Heart left ventricle (tissue), 13 donors: ENCODE data around the gene DRC3.

ENCODE experiments used
- CTCF ChIP-seq, 12 donors: fragments of 200-600 bp; sonication (generic) in 4 of 12; IDR thresholded peaks; one replicate each; pipeline versions ENCODE4 v1.5.0 to v1.8.0; 2018 to 2022; ENCODE audit warnings: antibody characterized with exemption in 12 of 12, mild to moderate bottlenecking in 5 of 12
- POLR2A ChIP-seq, 2 donors: fragments of 450-650 bp; IDR thresholded peaks; one replicate each; pipeline ENCODE4 v1.6.1; 2017; ENCODE audit warnings: antibody characterized with exemption in 2 of 2, mild to moderate bottlenecking in 2 of 2, moderate library complexity in 2 of 2
- donor health status: ischemic (EF 13 %, LVEDD 7.1; RV severe dilation, severe dysfunction).
- donor health status: DM: no; HTN: yes; CAD: no.
- donor health status: DM: no; HTN: no; CAD: no.
- donor health status: ischemic (EF 25% LVEDD 6.9; RV normal size, moderate dysfunction).
- donor health status: ischemic (EF 25% LVEDD 5.7; RV mildly dilated, moderate dysfunction).
- donor health status: ischemic (EF 35%, LVEDD 5.7; RV mildly dilated, moderate dysfunction).
- donor health status: nonischemic (EF 11% LVEDD 7.7; RV severe dilation, severe dysfunction).
- donor health status: DM: yes; HTN: yes; CAD: no.
- donor health status: PGD.
- donor health status: ischemic (EF 29% LVEDD 5.4; RV normal size, mild dysfunction).
- donor health status: nonischemic (EF 23%, LVEDD 6.1; RV moderate dilation, normal function).

DNA sequence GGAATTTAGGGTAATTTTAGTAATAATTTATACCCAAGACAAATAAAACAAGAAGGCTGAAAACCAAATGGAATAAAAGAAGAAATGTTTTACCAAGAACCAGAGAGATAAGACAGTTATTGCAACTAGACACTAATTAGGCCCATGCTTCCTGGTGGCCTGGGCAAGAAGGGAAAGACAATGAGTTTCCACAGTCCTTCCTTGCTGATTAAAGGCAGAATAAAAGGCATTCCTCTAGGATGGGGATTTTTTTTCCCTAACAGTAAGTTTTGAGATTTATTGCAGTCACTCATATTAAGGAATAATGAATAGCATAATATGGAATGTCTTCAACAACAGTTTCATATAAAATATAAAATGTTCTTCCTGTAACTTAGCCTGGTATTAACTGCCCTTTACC lies 42.0 kb upstream of the DRC3 start:
- TF ChIP-seq CTCF (IDR thresholded peaks at IDR 0.05) (no peak), POLR2A (IDR thresholded peaks at IDR 0.05) (no peak)
